Nephron progenitor cell (in vitro differentiated cells): ENCODE measurements around the gene SHROOM3.

Experiments
- DNase-seq: peaks from one replicate; pipeline ENCODE4 v3.0.0; 2021
- H3K27ac Mint-ChIP-seq: 2 replicates; pipeline ENCODE4 v1.8.0; 2021; ENCODE audit warnings: mild to moderate bottlenecking, moderate library complexity, mixed read lengths
- H3K27me3 Mint-ChIP-seq: 2 replicates; pipeline ENCODE4 v1.8.0; 2021; ENCODE audit warnings: mild to moderate bottlenecking, low read depth, mixed read lengths; ENCODE audit not compliant: poor library complexity
- H3K36me3 Mint-ChIP-seq: 2 replicates; pipeline ENCODE4 v1.8.0; 2021; ENCODE audit warnings: low read depth, mixed read lengths
- H3K4me1 Mint-ChIP-seq: 2 replicates; pipeline ENCODE4 v1.8.0; 2021; ENCODE audit warnings: mixed read lengths
- H3K4me3 Mint-ChIP-seq: 2 replicates; pipeline ENCODE4 v1.8.0; 2021; ENCODE audit warnings: mild to moderate bottlenecking, moderate library complexity, mixed read lengths
- H3K9me3 Mint-ChIP-seq: 2 replicates; pipeline ENCODE4 v1.8.0; 2021; ENCODE audit warnings: mild to moderate bottlenecking, moderate library complexity, mixed read lengths
- CTCF ChIP-seq: fragments of 200-600 bp; sonication (generic); IDR thresholded peaks from 2 replicates; pipeline ENCODE4 v1.5.0; 2021; ENCODE audit warnings: antibody characterized with exemption

Gene SHROOM3

GRCh38 chr4:76630741-76631140 is 195.7 kb downstream of the SHROOM3 start:
- TF ChIP-seq CTCF: no peak
- Mint-ChIP-seq H3K36me3 (peaks cover 67% of the 10 kb centered on the region), H3K9me3 (peaks cover 10% of the 10 kb centered on the region), H3K27me3 (peaks cover 2% of the 10 kb centered on the region), H3K4me3 (no peak overlapping the region), H3K4me1 (peaks cover 13% of the 10 kb centered on the region), H3K27ac (no peak overlapping the region)
- no peak for DNase-seq

- no peak for DNase-seq
- no peak overlapping the region for H3K4me3 Mint-ChIP-seq
- peaks cover 6% of the 10 kb centered on the region for H3K27me3 Mint-ChIP-seq
- peaks cover 84% of the 10 kb centered on the region for H3K36me3 Mint-ChIP-seq
- H3K27ac Mint-ChIP-seq: no peak overlapping the region
- TF ChIP-seq CTCF: no peak
- H3K9me3 Mint-ChIP-seq: peaks cover 10% of the 10 kb centered on the region
- H3K4me1 Mint-ChIP-seq: peaks cover 19% of the 10 kb centered on the region
These were observed 199.2 kb downstream of the SHROOM3 start for GRCh38 chr4:76634220-76634619.

GRCh38 chr4:76637712-76638361 is 202.8 kb downstream of the SHROOM3 start:
- Mint-ChIP-seq H3K9me3 (no peaks in the 10 kb centered on the region), H3K4me3 (no peak overlapping the region), H3K36me3 (peaks cover 62% of the 10 kb centered on the region), H3K27me3 (peaks cover 3% of the 10 kb centered on the region), H3K27ac (no peak overlapping the region), H3K4me1 (peaks cover 22% of the 10 kb centered on the region)
- no peak for DNase-seq
- no peak for TF ChIP-seq CTCF

GRCh38 chr4:76639288-76639687 is 204.3 kb downstream of the SHROOM3 start:
- Mint-ChIP-seq H3K27me3 (peaks cover 3% of the 10 kb centered on the region), H3K4me1 (peaks cover 22% of the 10 kb centered on the region), H3K9me3 (no peaks in the 10 kb centered on the region), H3K27ac (no peak overlapping the region), H3K4me3 (peak overlapping the region; percentile 11), H3K36me3 (peaks cover 56% of the 10 kb centered on the region)
- TF ChIP-seq CTCF: no peak
- no peak for DNase-seq

GRCh38 chr4:76640353-76640910 is 205.4 kb downstream of the SHROOM3 start:
- no peak for DNase-seq
- peaks cover 22% of the 10 kb centered on the region for H3K4me1 Mint-ChIP-seq
- peaks cover 3% of the 10 kb centered on the region for H3K27me3 Mint-ChIP-seq
- H3K4me3 Mint-ChIP-seq: no peak overlapping the region
- H3K27ac Mint-ChIP-seq: no peak overlapping the region
- H3K36me3 Mint-ChIP-seq: peaks cover 46% of the 10 kb centered on the region
- H3K9me3 Mint-ChIP-seq: no peaks in the 10 kb centered on the region
- no peak for TF ChIP-seq CTCF

GRCh38 chr4:76641351-76641750 is 206.3 kb downstream of the SHROOM3 start:
- peaks cover 3% of the 10 kb centered on the region for H3K27me3 Mint-ChIP-seq
- TF ChIP-seq CTCF: no peak

More at GRCh38 chr4:76641351-76641750, 206.3 kb downstream of the SHROOM3 start:
- DNase-seq: no peak
- H3K27ac Mint-ChIP-seq: peak overlapping the region; percentile 30
- peaks cover 39% of the 10 kb centered on the region for H3K36me3 Mint-ChIP-seq
- H3K4me3 Mint-ChIP-seq: no peak overlapping the region
- no peaks in the 10 kb centered on the region for H3K9me3 Mint-ChIP-seq
- H3K4me1 Mint-ChIP-seq: peaks cover 22% of the 10 kb centered on the region
